Nephron progenitor cell (in vitro differentiated cells): ENCODE results near the gene C19orf12.

ENCODE experiments used
- DNase-seq: peaks from one replicate; pipeline ENCODE4 v3.0.0; 2021
- H3K27ac Mint-ChIP-seq: 2 replicates; pipeline ENCODE4 v1.8.0; 2021; ENCODE audit warnings: mild to moderate bottlenecking, moderate library complexity, mixed read lengths
- H3K27me3 Mint-ChIP-seq: 2 replicates; pipeline ENCODE4 v1.8.0; 2021; ENCODE audit warnings: mild to moderate bottlenecking, low read depth, mixed read lengths; ENCODE audit not compliant: poor library complexity
- H3K36me3 Mint-ChIP-seq: 2 replicates; pipeline ENCODE4 v1.8.0; 2021; ENCODE audit warnings: low read depth, mixed read lengths
- H3K4me1 Mint-ChIP-seq: 2 replicates; pipeline ENCODE4 v1.8.0; 2021; ENCODE audit warnings: mixed read lengths
- H3K4me3 Mint-ChIP-seq: 2 replicates; pipeline ENCODE4 v1.8.0; 2021; ENCODE audit warnings: mild to moderate bottlenecking, moderate library complexity, mixed read lengths
- H3K9me3 Mint-ChIP-seq: 2 replicates; pipeline ENCODE4 v1.8.0; 2021; ENCODE audit warnings: mild to moderate bottlenecking, moderate library complexity, mixed read lengths
- TF ChIP-seq, protein P1 (sequence below): fragments of 200-600 bp; sonication (generic); IDR thresholded peaks from 2 replicates; pipeline ENCODE4 v1.5.0; 2021; ENCODE audit warnings: antibody characterized with exemption

C19orf12 gene

DNA sequence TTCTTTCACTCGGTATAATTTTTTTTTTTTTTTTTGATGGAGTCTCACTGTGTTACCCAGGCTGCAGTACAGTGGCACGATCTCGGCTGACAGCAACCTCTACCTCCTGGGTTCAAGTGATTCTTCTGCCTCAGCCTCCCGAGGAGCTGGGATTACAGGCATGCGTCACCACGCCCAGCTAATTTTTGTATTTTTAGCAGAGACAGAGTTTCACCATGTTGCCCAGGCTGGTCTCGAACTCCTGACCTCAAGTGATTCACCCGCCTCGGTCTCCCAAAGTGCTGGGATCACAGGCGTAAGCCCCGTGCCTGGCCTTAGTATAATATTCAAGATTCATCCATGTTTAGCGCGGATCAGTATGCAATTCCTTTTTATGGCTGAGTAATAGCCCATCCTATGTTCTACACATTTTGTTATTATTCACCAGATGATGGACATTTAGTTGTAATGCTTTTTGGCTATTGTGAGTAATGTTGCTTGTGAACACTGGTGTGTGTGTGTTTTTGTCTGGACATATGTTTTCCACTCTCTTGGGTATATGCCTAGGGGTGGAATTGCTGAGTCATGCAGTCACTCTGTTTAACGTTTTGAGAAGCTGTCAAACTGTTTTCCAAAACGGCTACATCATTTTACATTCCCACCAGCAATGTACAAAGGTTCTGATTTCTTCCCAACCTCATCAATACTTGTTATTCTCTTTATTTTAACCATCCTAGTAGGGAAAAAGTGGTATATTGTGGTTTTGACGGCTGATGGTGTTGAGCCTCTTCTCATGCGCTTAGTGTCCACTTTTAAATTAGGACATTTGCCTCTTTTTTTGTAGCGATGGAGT lies 26.9 kb downstream of the C19orf12 start:
- peaks cover 5% of the 10 kb centered on the region for H3K36me3 Mint-ChIP-seq
- no peak for DNase-seq
- H3K4me3 Mint-ChIP-seq: no peak overlapping the region
- peaks cover 10% of the 10 kb centered on the region for H3K27me3 Mint-ChIP-seq
- peak overlapping the region; percentile 94 for H3K27ac Mint-ChIP-seq
- H3K4me1 Mint-ChIP-seq: peaks cover 52% of the 10 kb centered on the region
- TF ChIP-seq, protein P1, sequence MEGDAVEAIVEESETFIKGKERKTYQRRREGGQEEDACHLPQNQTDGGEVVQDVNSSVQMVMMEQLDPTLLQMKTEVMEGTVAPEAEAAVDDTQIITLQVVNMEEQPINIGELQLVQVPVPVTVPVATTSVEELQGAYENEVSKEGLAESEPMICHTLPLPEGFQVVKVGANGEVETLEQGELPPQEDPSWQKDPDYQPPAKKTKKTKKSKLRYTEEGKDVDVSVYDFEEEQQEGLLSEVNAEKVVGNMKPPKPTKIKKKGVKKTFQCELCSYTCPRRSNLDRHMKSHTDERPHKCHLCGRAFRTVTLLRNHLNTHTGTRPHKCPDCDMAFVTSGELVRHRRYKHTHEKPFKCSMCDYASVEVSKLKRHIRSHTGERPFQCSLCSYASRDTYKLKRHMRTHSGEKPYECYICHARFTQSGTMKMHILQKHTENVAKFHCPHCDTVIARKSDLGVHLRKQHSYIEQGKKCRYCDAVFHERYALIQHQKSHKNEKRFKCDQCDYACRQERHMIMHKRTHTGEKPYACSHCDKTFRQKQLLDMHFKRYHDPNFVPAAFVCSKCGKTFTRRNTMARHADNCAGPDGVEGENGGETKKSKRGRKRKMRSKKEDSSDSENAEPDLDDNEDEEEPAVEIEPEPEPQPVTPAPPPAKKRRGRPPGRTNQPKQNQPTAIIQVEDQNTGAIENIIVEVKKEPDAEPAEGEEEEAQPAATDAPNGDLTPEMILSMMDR: no peak
- peaks cover 13% of the 10 kb centered on the region for H3K9me3 Mint-ChIP-seq

DNA sequence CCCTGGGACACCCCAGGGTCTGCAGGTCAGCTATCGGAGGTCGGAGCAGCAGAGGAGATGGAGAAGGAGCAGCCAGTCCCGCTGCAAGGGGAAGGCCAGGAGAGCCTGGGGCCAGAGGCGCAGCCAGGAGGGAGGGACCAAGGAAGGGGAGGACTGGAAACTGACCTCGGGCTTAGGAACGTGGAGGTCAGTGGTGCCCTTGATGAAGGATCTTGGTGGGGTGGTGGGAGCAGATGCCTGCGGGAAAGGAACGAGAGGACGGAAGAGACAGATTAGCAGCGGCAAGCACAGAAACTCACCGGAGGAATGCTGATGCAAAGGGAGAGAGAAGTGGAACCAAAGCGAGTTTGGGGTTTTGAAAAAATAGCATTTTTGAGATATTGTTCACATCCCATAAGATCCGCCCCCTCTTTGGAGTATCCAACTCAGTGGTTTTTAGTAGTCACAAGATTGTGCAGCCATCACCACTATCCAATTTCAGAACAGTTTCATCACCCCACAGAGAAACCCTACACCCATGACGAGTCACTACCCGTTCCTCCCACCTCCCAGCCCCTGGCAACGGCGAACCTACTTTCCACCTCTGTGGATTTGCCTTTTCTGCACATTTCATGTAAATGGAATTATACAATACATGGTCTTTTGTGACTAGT lies 27.7 kb downstream of the C19orf12 start:
- H3K27me3 Mint-ChIP-seq: peaks cover 10% of the 10 kb centered on the region
- peaks cover 13% of the 10 kb centered on the region for H3K9me3 Mint-ChIP-seq
- no peak for DNase-seq
- TF ChIP-seq, protein P1: no peak
- H3K4me1 Mint-ChIP-seq: peaks cover 58% of the 10 kb centered on the region
- H3K27ac Mint-ChIP-seq: peak overlapping the region; percentile 94
- peaks cover 5% of the 10 kb centered on the region for H3K36me3 Mint-ChIP-seq
- H3K4me3 Mint-ChIP-seq: peak overlapping the region; percentile 62

DNA sequence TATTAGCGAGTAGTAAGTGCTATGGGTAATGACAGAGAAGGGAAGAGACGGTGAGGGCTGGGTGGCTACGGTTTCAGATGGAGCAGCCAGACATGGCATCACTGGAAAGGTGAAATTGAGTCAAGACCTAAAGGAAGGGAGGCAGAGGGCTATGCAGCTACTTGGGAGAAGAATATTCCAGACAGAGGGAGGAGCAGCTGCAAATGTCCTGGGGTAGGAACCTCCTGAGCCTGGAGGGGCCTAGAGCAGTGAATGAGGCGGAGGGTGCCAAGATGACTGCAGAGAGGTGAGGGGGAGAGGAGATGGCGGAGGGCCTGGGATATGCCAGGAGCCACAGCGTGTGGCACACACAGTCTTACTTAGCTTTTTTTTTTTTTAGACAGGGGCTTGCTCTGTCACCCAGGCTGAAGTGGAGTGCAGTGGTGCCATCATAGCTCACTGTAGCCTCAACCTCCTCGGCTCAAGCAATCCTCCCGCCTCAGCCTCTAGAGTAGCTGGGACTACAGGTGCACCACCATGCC lies 28.7 kb downstream of the C19orf12 start:
- Mint-ChIP-seq H3K27me3 (peaks cover 10% of the 10 kb centered on the region), H3K36me3 (peaks cover 5% of the 10 kb centered on the region), H3K4me3 (peak overlapping the region; percentile 55), H3K4me1 (peaks cover 58% of the 10 kb centered on the region), H3K27ac (peak overlapping the region; percentile 13), H3K9me3 (peaks cover 13% of the 10 kb centered on the region)
- DNase-seq: no peak
- TF ChIP-seq, protein P1: no peak

DNA sequence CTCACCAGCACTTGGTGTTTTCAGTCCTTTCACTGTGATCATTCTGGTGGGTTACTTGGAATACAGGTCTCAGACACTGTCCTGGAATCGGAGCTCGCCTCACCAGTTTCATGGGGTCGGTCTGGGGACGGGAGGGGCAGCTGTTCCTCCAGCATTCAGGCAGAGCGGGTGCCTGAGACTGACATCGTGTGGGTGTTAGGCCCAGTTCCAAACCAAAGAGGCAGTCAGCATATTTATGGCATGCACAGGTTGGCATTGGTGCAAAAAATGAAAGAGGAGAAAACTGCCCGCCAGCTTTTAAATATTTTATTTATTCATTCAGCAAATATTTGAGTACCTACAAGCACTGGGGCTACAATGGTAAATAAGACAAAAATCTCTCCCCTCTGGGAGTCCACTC lies 29.7 kb downstream of the C19orf12 start:
- H3K27me3 Mint-ChIP-seq: peaks cover 6% of the 10 kb centered on the region
- TF ChIP-seq, protein P1: no peak
- H3K9me3 Mint-ChIP-seq: peaks cover 13% of the 10 kb centered on the region
- peaks cover 54% of the 10 kb centered on the region for H3K4me1 Mint-ChIP-seq
- peak overlapping the region; percentile 48 for H3K27ac Mint-ChIP-seq
- no peak for DNase-seq
- H3K36me3 Mint-ChIP-seq: peaks cover 5% of the 10 kb centered on the region
- H3K4me3 Mint-ChIP-seq: no peak overlapping the region

DNA sequence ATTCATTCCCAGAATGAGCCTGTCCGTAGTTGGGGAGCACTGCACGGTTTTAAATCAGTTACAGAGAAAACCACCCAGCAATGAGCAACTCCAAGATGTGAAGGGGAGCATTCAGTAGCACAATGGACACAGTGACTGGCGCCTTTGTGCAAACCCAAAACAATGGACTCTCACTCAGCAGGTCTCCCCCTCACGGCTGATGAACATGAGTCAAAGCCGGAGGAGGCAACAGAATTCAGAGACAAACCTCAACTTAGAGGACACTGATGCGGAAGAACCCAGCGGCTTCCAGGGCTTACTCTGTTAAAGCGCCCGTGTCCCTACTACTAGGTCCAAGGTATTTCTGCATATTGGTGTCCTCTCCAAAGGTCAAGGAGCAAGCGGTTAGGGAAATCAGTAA lies 32.1 kb downstream of the C19orf12 start:
- no peak overlapping the region for H3K4me3 Mint-ChIP-seq
- peaks cover 47% of the 10 kb centered on the region for H3K4me1 Mint-ChIP-seq
- peak overlapping the region; percentile 33 for H3K27ac Mint-ChIP-seq
- DNase-seq: no peak
- no peaks in the 10 kb centered on the region for H3K36me3 Mint-ChIP-seq
- TF ChIP-seq, protein P1: no peak
- H3K9me3 Mint-ChIP-seq: peaks cover 5% of the 10 kb centered on the region
- peaks cover 6% of the 10 kb centered on the region for H3K27me3 Mint-ChIP-seq
